ENCODE measurements around the gene GPR107.

DNA sequence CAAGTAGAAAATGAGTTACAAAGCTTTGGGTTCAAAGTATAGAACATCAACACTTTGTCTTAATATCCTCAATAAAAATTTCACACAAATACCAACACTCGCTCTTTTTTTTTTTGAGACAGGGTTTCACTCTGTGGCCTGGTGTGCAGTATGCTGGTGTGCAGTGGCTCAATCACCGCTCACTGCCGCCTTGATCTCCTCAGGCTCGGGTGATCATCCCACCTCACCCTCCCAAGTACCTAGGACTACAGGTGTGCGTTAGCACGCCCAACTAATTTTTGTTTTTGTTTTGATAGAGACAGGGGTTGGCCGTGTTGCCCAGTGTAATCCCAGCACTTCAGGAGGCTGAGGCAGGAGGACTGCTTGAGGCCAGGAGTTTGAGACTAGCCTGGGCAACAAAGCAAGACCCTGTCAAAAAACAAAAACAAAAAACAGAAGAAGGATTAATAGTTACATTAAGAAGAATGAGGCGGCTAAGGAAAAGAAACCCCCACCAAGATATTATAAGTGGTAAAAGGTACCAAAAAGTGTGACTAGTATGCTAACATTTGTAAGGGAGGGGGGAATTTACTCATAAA lies 31.1 kb upstream of the GPR107 start:
- TF ChIP-seq POLR2A (IDR thresholded peaks at IDR 0.05) = no peak
- TF ChIP-seq, protein P1, sequence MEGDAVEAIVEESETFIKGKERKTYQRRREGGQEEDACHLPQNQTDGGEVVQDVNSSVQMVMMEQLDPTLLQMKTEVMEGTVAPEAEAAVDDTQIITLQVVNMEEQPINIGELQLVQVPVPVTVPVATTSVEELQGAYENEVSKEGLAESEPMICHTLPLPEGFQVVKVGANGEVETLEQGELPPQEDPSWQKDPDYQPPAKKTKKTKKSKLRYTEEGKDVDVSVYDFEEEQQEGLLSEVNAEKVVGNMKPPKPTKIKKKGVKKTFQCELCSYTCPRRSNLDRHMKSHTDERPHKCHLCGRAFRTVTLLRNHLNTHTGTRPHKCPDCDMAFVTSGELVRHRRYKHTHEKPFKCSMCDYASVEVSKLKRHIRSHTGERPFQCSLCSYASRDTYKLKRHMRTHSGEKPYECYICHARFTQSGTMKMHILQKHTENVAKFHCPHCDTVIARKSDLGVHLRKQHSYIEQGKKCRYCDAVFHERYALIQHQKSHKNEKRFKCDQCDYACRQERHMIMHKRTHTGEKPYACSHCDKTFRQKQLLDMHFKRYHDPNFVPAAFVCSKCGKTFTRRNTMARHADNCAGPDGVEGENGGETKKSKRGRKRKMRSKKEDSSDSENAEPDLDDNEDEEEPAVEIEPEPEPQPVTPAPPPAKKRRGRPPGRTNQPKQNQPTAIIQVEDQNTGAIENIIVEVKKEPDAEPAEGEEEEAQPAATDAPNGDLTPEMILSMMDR (IDR thresholded peaks at IDR 0.05) = no peak
- no peak for TF ChIP-seq POLR2AphosphoS5 (IDR thresholded peaks at IDR 0.05)
